ENCODE data around the gene ATG4D.
A peak's percentile ranks its signal among the peaks of the same experiment; 100 is the strongest.
"Not testable (repeated sequence)": the region's sequence is repeated elsewhere in the genome, so short reads cannot be mapped to it uniquely, and the experiment has no call there.

The ATG4D gene

GRCh38 chr19:10521461-10522171, 22.1 kb upstream of the ATG4D start:
- H3K4me3 ChIP-seq (ENCODE audit: low read depth in 1 of 2, low read length in 2 of 2): no peak overlapping the region
- no peak overlapping the region for H3K27ac ChIP-seq (ENCODE audit: low read length)
- peaks cover 0 to 22% of the 10 kb centered on the region in 2 donors for H3K4me1 ChIP-seq (ENCODE audit: control insufficient read depth in 1 of 2, insufficient read depth in 2 of 2, low read length in 2 of 2)
- H3K9me3 ChIP-seq (ENCODE audit: control insufficient read depth in 1 of 2, low read length in 2 of 2): no peaks in the 10 kb centered on the region
- no peaks in the 10 kb centered on the region for H3K36me3 ChIP-seq (ENCODE audit: control insufficient read depth in 1 of 2, insufficient read depth in 2 of 2, low read length in 2 of 2)
- H3K27me3 ChIP-seq (ENCODE audit: low read depth, low read length): peaks cover 22% of the 10 kb centered on the region

- H3K4me1 ChIP-seq (ENCODE audit: control insufficient read depth in 1 of 2, insufficient read depth in 2 of 2, low read length in 2 of 2): peaks cover 0 to 7% of the 10 kb centered on the region in 2 donors
- H3K9me3 ChIP-seq (ENCODE audit: control insufficient read depth in 1 of 2, low read length in 2 of 2): no peaks in the 10 kb centered on the region
- H3K36me3 ChIP-seq (ENCODE audit: control insufficient read depth in 1 of 2, insufficient read depth in 2 of 2, low read length in 2 of 2): no peaks in the 10 kb centered on the region
- H3K27ac ChIP-seq (ENCODE audit: low read length): no peak overlapping the region
- H3K4me3 ChIP-seq (ENCODE audit: low read depth in 1 of 2, low read length in 2 of 2): no peak overlapping the region
- peaks cover 12% of the 10 kb centered on the region for H3K27me3 ChIP-seq (ENCODE audit: low read depth, low read length)
Measured at GRCh38 chr19:10523135-10523636, 20.5 kb upstream of the ATG4D start.

GRCh38 chr19:10525636-10526035, 18.1 kb upstream of the ATG4D start:
- H3K36me3 ChIP-seq (ENCODE audit: control insufficient read depth in 1 of 2, insufficient read depth in 2 of 2, low read length in 2 of 2): no peaks in the 10 kb centered on the region
- no peaks in the 10 kb centered on the region for H3K27me3 ChIP-seq (ENCODE audit: low read depth, low read length)
- no peak overlapping the region for H3K4me3 ChIP-seq (ENCODE audit: low read depth in 1 of 2, low read length in 2 of 2)
- no peaks in the 10 kb centered on the region for H3K9me3 ChIP-seq (ENCODE audit: control insufficient read depth in 1 of 2, low read length in 2 of 2)
- H3K4me1 ChIP-seq (ENCODE audit: control insufficient read depth in 1 of 2, insufficient read depth in 2 of 2, low read length in 2 of 2): no peaks in the 10 kb centered on the region
- H3K27ac ChIP-seq (ENCODE audit: low read length): no peak overlapping the region

GRCh38 chr19:10526887-10527286, 16.8 kb upstream of the ATG4D start:
- not testable (repeated sequence) for H3K27ac ChIP-seq (ENCODE audit: low read length); H3K4me3 ChIP-seq (ENCODE audit: low read depth in 1 of 2, low read length in 2 of 2); H3K27me3 ChIP-seq (ENCODE audit: low read depth, low read length); H3K9me3 ChIP-seq (ENCODE audit: control insufficient read depth in 1 of 2, low read length in 2 of 2); H3K4me1 ChIP-seq (ENCODE audit: control insufficient read depth in 1 of 2, insufficient read depth in 2 of 2, low read length in 2 of 2); H3K36me3 ChIP-seq (ENCODE audit: control insufficient read depth in 1 of 2, insufficient read depth in 2 of 2, low read length in 2 of 2)

- Histone ChIP-seq H3K27me3 (ENCODE audit: low read depth, low read length) (no peaks in the 10 kb centered on the region), H3K4me1 (ENCODE audit: control insufficient read depth in 1 of 2, insufficient read depth in 2 of 2, low read length in 2 of 2) (no peaks in the 10 kb centered on the region), H3K27ac (ENCODE audit: low read length) (no peak overlapping the region), H3K4me3 (ENCODE audit: low read depth in 1 of 2, low read length in 2 of 2) (no peak overlapping the region), H3K36me3 (ENCODE audit: control insufficient read depth in 1 of 2, insufficient read depth in 2 of 2, low read length in 2 of 2) (no peaks in the 10 kb centered on the region), H3K9me3 (ENCODE audit: control insufficient read depth in 1 of 2, low read length in 2 of 2) (no peaks in the 10 kb centered on the region)
Measured at GRCh38 chr19:10532457-10532856, 11.2 kb upstream of the ATG4D start.

- Histone ChIP-seq H3K4me1 (ENCODE audit: control insufficient read depth in 1 of 2, insufficient read depth in 2 of 2, low read length in 2 of 2) (no peaks in the 10 kb centered on the region), H3K27me3 (ENCODE audit: low read depth, low read length) (no peaks in the 10 kb centered on the region), H3K9me3 (ENCODE audit: control insufficient read depth in 1 of 2, low read length in 2 of 2) (no peaks in the 10 kb centered on the region), H3K4me3 (ENCODE audit: low read depth in 1 of 2, low read length in 2 of 2) (no peak overlapping the region), H3K36me3 (ENCODE audit: control insufficient read depth in 1 of 2, insufficient read depth in 2 of 2, low read length in 2 of 2) (no peaks in the 10 kb centered on the region), H3K27ac (ENCODE audit: low read length) (no peak overlapping the region)
Measured at GRCh38 chr19:10533646-10534386, 9.9 kb upstream of the ATG4D start.

- Histone ChIP-seq H3K4me1 (ENCODE audit: control insufficient read depth in 1 of 2, insufficient read depth in 2 of 2, low read length in 2 of 2) (no peaks in the 10 kb centered on the region), H3K9me3 (ENCODE audit: control insufficient read depth in 1 of 2, low read length in 2 of 2) (no peaks in the 10 kb centered on the region), H3K27ac (ENCODE audit: low read length) (no peak overlapping the region), H3K36me3 (ENCODE audit: control insufficient read depth in 1 of 2, insufficient read depth in 2 of 2, low read length in 2 of 2) (no peaks in the 10 kb centered on the region), H3K4me3 (ENCODE audit: low read depth in 1 of 2, low read length in 2 of 2) (no peak overlapping the region), H3K27me3 (ENCODE audit: low read depth, low read length) (no peaks in the 10 kb centered on the region)
Measured at GRCh38 chr19:10535613-10536012, 8.1 kb upstream of the ATG4D start.

GRCh38 chr19:10537668-10538067, 6.0 kb upstream of the ATG4D start:
- H3K4me1 ChIP-seq (ENCODE audit: control insufficient read depth in 1 of 2, insufficient read depth in 2 of 2, low read length in 2 of 2): no peaks in the 10 kb centered on the region
- H3K36me3 ChIP-seq (ENCODE audit: control insufficient read depth in 1 of 2, insufficient read depth in 2 of 2, low read length in 2 of 2): no peaks in the 10 kb centered on the region
- no peak overlapping the region for H3K27ac ChIP-seq (ENCODE audit: low read length)
- no peaks in the 10 kb centered on the region for H3K27me3 ChIP-seq (ENCODE audit: low read depth, low read length)
- no peaks in the 10 kb centered on the region for H3K9me3 ChIP-seq (ENCODE audit: control insufficient read depth in 1 of 2, low read length in 2 of 2)
- no peak overlapping the region for H3K4me3 ChIP-seq (ENCODE audit: low read depth in 1 of 2, low read length in 2 of 2)

- Histone ChIP-seq H3K36me3 (ENCODE audit: control insufficient read depth in 1 of 2, insufficient read depth in 2 of 2, low read length in 2 of 2) (no peaks in the 10 kb centered on the region), H3K4me1 (ENCODE audit: control insufficient read depth in 1 of 2, insufficient read depth in 2 of 2, low read length in 2 of 2) (peaks cover 0 to 3% of the 10 kb centered on the region in 2 donors), H3K27ac (ENCODE audit: low read length) (no peak overlapping the region), H3K27me3 (ENCODE audit: low read depth, low read length) (no peaks in the 10 kb centered on the region), H3K9me3 (ENCODE audit: control insufficient read depth in 1 of 2, low read length in 2 of 2) (no peaks in the 10 kb centered on the region), H3K4me3 (ENCODE audit: low read depth in 1 of 2, low read length in 2 of 2) (no peak overlapping the region)
Measured at GRCh38 chr19:10538204-10538983, 5.3 kb upstream of the ATG4D start.

GRCh38 chr19:10539016-10539415, 4.7 kb upstream of the ATG4D start:
- H3K4me1 ChIP-seq (ENCODE audit: control insufficient read depth in 1 of 2, insufficient read depth in 2 of 2, low read length in 2 of 2); H3K27me3 ChIP-seq (ENCODE audit: low read depth, low read length); H3K4me3 ChIP-seq (ENCODE audit: low read depth in 1 of 2, low read length in 2 of 2); H3K9me3 ChIP-seq (ENCODE audit: control insufficient read depth in 1 of 2, low read length in 2 of 2); H3K27ac ChIP-seq (ENCODE audit: low read length); H3K36me3 ChIP-seq (ENCODE audit: control insufficient read depth in 1 of 2, insufficient read depth in 2 of 2, low read length in 2 of 2): not testable (repeated sequence)

GRCh38 chr19:10543059-10543419, 665 bp upstream of the ATG4D start:
- H3K27ac ChIP-seq (ENCODE audit: low read length): no peak overlapping the region
- peaks cover 0 to 19% of the 10 kb centered on the region in 2 donors for H3K4me1 ChIP-seq (ENCODE audit: control insufficient read depth in 1 of 2, insufficient read depth in 2 of 2, low read length in 2 of 2)
- peaks cover 0 to 9% of the 10 kb centered on the region in 2 donors for H3K36me3 ChIP-seq (ENCODE audit: control insufficient read depth in 1 of 2, insufficient read depth in 2 of 2, low read length in 2 of 2)
- no peaks in the 10 kb centered on the region for H3K27me3 ChIP-seq (ENCODE audit: low read depth, low read length)
- no peaks in the 10 kb centered on the region for H3K9me3 ChIP-seq (ENCODE audit: control insufficient read depth in 1 of 2, low read length in 2 of 2)
- H3K4me3 ChIP-seq (ENCODE audit: low read depth in 1 of 2, low read length in 2 of 2): peak overlapping the region; percentile 42 to 85

Data from muscle layer of duodenum (tissue), 2 donors.